ENCODE measurements around the gene PDE6A.
"Not testable (repeated sequence)": the region's sequence is repeated elsewhere in the genome, so short reads cannot be mapped to it uniquely, and the experiment has no call there.

Gene PDE6A

DNA sequence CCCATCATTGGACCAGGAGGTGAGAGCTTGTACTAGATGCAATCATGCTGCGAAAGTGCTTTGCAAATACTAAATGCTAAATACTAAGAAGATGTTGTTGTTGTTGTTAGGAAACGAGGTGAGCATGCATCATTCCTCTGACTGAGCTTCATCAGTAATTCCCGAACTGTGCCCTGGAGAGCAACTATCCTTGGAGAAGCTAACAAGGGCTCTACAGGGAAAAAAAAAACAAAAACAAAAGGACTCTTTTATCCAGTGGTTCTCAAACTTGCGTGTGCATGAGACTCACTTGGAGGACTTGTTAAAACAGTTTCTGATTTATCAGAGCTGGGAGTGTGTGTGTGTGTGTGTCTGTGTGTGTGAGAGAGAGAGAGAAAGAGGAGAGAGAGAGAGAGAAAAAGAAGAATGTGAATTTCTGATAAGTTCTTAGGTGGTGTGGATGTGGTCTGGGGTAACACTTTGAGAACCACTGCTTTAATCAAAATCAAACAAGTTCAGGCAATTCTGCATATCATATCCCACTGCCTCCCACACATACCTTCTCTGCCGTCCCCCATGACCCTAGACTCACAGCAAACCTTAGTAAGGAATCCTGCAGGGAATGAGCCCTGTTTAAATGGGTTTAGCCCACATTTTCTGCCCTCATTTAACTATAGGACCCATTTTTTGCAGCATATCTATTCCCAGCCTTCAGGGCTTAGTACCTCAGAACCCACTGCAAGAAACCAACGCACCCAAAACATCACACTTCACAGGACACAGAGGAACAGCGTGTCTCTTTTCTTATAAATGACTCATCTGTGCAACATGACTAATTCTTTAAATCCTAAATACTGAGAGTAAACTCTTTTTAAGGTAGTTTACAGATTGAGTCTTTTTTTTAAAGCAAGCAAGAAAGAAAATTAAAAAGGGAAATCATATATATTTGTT lies 48.9 kb downstream of the PDE6A start:
- DNase-seq (ENCODE audit: low read depth): no peak

DNA sequence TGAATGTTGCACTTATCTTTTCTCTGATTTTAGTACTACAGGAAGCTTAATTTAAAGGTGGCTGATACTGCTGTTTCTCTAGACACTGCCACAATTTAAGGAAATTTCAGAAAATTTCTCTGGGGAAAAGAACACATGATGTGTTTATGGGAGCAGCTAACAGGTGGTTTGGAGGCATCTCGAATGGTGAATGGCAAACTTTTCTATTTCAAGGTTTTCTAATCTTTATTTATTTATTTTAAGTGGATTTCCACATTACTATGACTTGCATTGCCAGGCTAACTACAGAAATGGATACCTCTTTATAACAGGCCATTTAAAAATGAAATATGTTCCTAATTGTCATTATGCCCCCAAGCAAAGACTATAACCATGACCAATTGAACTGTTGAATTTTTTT lies 50.4 kb downstream of the PDE6A start:
- no peak for DNase-seq (ENCODE audit: low read depth)

DNA sequence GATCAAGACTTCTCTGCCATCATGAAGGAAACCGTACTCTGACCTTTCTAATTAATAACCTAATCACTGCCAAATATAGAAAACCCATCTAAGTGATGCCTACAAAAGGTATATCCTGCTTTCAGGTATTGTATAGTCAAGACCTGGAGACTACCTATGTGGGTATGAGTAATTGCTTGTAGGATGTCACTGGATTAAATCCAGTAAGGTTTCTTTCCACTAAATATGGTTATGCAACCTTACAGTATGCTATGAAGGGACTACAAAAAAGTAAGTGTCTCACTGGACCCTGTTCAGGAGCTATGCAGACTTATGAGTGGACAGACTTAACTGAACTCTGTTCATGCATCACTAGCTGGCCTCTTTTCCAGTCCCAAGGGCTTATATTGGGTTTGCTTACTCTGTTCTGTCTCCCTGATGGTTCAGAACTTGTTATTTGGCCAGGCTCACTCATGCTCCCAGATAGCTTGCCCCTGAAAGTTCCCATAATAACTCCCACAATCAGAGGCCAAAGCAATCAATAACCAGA lies 51.1 kb downstream of the PDE6A start:
- DNase-seq (ENCODE audit: low read depth): no peak

DNA sequence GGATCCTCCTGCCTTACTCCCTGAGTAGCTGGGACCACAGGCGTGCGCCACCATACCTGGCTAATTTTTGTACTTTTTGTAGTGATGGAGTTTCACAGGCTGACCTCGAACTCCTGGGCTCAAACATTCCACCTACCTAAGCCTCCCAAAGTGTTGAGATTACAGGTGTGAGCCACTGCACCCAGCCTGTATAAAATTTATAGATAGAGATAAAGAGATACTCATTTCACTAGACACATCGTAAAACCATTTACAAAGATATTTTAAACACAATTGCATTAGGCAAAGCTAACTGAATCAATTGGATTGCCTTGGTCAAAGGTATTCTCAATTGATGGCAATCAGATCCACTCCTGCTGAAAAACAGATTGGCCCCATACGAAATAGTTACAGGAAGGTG lies 52.0 kb downstream of the PDE6A start:
- DNase-seq (ENCODE audit: low read depth): no peak

DNA sequence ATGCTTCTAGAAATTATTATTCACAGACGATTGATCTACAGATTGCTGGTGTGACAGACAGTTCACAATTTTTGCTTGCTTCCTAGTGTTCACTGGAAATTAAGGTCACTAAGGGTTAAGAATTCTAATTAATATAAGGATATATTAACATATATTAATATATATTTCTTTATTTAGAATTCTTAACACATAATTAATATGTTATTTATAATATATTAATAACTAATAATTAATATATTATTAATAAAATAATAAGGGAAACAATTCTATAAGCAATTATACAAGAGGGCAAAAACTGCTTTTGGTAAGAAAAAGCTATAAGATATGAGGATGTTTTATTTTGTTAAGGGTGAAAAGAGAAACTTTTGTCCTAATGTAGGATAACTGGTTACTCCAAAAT lies 56.3 kb downstream of the PDE6A start:
- no peak for DNase-seq (ENCODE audit: low read depth)

DNA sequence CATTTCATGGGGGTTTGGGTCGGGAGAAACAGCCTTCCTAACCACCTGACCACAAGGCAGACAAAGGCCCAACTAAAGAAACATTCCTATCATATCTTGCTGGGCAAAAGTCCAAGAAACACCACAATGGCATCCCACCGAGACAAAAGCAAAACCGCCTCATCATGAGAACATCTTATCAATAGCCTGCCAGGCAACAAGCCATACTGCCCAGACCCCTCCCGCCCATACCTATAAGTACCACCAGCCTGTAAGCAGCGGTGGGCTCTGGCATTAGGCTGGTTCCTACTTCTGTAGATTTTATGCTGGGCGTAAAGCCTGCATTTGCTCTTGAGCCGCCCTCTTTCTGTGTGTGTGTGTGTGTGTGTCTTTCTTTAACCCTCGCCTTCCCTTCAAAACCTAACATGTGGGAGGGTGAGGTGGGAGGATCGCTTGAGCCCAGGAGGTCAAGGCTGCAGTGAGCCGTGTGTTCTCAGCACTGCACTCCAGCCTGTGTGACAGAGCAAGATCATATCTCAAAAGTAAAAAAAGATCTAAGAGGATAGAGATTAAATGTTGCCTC lies 56.9 kb downstream of the PDE6A start:
- peak; percentile 52 for DNase-seq (ENCODE audit: low read depth)

DNA sequence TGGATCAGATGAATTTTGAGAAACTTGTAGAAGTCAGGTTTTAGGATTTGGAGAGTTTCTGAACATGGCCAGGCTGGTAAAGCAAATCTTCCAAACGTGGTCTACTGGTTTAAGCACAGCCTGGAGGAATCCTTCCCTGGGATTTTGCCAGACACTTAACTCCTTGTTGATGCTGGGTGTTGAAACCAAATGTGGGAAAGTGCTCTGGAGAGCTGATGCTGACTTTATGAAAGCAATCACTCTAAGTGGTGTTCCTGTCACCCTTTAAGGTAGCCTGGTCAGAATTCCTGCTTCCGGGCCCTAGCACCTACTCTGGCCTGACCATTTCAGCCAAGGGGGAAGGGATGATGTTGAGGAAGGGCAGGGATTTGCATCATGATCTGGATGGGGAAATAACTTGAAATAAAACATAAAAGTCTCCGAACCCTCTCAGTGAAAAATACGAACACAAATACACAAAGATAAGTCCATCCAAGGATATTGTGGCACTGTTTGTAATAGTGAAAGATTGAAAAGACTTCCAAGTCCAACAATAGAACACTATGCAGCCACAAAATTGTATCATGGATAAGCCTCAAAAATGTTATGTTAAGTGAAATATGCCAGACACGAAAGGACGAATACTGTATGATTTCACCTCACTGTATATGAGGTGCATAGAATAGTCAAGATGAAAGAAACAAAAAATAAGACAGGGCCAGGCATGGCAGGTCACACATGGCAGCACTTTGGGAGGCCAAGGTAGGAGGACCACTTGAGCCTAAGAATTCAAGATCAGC lies 57.7 kb downstream of the PDE6A start:
- no peak for DNase-seq (ENCODE audit: low read depth)

DNA sequence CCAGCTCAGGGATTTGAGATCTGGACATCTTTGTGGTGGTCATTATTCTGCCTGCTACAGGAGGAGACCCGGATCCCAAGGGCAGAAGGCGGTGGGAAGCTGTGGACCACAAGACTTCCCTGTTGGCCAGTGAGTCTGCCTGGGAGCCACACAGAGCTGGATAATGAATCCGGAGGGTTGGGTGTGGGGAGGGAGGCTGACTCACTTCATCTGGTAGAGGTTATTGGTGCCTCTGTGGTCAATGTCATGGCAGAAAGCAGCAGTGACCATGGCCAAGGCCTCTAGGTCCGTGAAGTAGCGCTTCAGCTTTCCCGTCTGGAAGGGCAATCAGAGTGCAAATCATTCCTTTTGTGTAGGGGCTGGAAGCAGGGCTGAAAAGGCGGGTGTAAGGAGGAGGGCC lies 58.5 kb downstream of the PDE6A start:
- DNase-seq (ENCODE audit: low read depth): no peak

DNA sequence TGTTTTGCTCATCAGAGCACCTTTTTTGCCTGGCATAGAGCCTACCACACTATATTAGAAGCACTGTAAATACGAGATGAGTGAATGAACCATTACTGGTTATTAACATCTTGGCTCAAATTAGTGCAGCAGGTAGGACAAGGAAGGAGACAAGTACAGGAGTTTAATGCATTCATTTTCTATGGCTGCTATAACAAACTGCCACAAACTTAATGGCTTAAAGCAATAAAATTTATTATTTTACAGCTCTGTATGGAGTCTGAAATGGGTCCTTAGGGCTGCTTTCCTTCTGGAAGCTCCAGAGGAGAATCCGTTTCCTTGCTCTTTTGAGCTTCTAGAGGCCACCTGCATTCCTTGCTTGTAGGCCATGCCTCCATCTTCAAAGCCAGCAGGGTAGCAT lies 59.1 kb downstream of the PDE6A start:
- DNase-seq (ENCODE audit: low read depth): no peak

DNA sequence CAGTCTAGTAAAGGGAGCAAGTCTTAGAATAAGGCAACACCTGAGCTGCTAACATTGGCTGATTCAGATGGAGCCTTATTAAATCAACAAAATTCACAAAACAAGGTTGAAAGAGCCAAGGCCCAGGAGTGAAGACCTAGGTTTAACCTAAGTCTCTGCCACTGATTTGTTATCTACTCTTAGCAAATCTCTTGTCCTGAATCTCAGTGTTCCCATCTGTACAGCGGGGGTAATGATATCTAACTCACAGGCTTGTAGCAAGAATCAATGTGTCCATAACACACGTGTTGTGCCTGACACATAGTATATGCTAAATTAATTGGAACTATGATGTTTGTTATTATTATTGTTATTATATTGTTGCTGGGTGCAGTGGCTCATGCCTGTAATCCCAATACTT lies 61.0 kb downstream of the PDE6A start:
- DNase-seq (ENCODE audit: low read depth): no peak

DNA sequence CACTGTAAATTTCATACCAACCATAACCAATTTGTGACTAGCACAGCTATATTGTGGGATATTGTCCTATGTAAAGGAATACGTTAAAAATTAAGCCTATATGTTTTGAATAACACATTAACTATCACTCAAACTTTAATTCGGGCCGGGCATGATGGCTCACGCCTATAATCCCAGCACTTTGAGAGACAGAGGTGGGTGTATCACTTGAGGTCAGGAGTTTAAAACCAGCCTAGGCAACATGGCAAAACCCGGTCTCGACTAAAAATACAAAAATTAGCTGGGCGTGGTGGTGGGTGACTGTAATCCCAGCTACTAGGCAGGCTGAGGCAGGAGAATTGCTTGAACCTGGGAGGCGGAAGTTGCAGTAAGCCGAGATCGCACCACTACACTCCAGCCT lies 62.0 kb downstream of the PDE6A start:
- DNase-seq (ENCODE audit: low read depth): not testable (repeated sequence)

DNA sequence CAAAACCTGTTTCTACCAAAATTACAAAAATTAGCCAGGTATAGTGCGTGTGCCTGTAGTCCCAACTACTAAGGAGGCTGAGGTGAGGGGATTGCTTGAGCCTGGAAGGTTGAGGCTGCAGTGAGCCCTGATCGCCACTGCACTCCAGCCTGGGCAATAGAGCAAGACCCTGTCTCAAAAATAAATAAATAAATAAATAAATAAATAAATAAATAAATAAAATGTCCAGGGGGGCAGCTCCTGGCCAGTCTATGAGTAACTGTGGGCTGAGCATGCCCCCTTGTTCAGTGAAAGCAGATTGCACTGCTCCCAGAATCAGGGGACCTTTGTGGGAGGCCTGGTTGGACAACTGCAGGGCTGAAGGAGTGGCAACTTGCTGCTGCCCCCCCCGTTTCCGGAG lies 62.7 kb downstream of the PDE6A start:
- DNase-seq (ENCODE audit: low read depth): no peak

DNA sequence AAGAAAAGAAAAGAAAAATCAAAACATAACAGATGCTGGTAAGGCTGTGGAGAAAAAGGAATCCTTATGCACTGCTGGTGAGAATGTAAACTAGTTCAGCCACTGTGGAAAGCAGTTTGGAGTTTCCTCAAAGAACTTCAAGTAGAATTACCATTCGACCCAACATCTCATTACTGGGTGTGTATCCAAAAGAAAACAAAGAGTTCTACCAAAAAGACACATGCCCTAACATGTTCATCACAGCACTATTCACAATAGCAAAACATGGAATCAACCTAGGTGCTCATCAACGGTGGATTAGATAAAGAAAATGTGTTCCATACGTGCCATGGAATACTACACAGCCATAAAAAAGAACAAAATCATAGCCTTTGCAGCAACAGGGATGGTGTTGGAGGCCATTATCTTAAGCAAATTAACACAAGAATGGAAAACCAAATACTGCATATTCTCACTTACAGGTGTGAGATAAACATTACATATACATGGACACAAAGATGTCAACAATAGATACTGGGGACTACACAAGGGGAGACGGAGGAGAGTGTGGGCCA lies 63.4 kb downstream of the PDE6A start:
- DNase-seq (ENCODE audit: low read depth): no peak

DNA sequence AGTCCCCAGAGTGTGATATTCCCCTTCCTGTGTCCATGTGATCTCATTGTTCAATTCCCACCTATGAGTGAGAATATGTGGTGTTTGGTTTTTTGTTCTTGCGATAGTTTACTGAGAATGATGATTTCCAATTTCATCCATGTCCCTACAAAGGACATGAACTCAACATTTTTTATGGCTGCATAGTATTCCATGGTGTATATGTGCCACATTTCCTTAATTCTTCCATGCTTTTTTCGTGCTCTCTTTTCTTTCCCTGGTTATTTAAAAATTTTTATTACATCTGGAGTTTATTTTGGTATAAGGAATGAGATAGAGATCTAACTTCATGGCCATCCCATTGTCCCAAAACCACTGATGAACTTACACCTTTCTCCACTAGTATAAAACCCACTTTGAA lies 65.0 kb downstream of the PDE6A start:
- DNase-seq (ENCODE audit: low read depth): not testable (repeated sequence)

DNA sequence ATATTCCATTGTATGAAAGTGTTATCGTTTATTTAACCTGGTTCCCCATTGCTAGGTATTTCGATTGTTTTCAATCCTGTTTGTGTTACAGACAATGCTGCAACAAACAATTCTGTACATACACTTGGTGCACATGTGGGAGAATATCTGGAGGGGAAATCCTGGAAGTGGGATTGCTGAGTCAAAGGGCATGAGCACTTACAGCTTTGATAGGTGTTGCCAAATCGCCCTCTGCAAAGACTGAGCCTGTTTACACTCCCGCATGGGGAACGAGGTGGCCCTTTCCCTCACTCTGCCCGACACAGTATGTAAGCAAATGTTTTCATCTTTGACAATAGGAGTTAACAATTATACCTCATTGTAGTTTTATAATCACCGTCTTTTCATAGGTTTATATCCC lies 66.2 kb downstream of the PDE6A start:
- DNase-seq (ENCODE audit: low read depth): no peak

DNA sequence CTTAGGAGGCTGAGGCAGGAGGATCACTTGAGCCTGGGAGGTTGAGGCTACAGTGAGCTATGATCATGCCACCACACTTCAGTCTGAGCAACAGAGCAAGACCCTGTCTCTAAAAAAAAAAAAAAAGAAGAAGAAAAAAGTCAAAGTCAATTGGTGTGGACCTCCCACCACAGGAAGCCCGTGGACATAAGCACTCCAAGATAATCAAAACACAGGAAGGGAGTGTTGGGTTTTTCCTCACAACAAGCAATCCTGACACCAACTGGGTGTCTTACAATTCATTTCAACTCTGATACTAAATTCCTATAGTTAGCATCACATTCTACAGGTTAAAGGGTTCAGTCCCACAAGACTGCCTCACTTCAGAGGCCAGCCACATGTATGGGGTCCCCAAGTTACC lies 70.7 kb downstream of the PDE6A start:
- peak; percentile 17 for DNase-seq (ENCODE audit: low read depth)

DNA sequence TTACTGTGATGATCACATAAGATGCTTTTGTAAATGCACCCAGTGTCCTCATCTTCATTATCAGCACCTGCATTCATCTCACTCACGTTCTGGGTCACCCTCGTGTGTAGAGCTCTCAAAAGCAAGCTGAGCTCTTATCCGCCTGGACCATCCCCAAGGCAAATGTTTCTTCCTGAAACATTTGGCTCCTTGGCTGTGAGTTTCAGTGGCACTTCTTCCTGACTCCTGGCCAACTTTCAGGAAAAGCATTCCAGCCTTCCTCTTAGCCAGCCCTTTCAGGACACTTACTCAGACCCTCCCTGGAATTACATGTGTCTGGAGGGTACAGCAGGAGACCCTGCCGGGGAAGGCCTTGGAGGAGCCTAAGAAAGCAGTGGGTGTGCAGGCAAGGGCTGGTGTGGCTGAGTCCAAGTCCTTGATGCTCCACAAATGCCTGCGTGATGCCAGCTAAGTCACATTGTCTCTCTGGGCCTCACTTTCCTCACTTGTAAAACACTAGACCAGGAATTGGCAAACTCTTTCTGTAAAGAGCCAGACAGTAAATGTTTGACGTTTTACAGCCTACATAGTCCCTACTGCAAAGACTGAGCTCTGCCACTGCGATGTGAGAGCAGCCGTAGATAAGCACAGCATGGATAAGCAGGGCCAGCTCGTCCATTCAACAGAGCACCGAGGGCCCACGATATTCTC lies 72.1 kb downstream of the PDE6A start:
- no peak for DNase-seq (ENCODE audit: low read depth)

DNA sequence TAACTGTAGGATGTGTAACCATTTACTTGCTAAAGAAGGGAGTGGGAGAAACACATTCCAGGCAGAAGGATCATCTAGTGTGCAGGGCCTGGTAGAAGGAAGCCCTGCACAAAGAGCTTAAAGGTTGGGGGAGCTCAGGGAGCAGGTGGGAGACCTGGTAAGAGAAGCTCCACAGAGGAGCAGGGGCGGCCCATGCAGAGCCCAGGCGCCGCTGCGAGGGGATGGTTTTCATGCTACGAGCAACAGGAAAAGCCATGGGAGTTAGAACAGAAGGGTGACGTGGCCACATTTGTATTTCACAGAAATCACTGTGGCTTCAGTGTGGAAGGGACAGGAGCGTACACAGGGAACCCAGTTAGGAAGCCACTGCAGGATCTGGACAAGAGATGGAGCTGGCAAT lies 73.1 kb downstream of the PDE6A start:
- no peak for DNase-seq (ENCODE audit: low read depth)

DNA sequence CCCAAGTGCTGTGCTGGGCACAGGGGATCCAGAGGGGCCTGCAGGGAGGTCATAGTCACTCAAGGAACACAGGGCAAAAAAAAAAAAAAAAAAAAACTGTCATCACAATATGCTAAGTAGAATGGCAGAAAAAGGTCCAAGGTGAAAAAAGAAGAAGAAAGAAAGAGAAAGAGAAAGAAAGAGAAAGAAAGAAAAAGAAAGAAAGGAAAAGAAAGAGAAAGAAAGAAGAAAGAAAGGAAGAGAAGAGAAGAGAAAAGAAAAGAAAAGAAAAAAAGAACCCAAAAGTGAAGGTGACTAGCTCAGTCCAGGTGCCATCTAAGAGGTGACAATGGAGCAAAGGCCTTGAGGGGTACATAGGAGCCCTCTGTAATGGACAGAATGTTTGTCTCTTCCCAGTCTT lies 73.9 kb downstream of the PDE6A start:
- no peak for DNase-seq (ENCODE audit: low read depth)

DNA sequence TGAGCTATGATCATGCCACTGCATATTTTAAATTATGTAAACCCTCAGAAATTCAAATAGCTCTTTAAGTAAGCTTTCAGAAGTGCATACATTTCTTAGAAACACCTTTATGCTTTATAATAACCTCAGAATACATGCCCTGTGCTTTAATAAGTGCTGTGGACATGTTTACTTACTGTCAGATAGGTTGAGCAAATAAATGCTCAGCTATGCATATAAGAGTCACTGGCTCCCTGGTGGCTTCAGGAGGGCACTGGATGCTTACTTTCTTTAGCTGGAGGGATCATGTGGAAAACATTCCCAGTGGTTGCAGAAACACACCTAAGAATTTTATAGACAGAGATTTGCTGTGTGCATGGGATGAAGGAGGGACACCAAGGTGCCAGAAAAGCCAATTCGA lies 74.4 kb downstream of the PDE6A start:
- DNase-seq (ENCODE audit: low read depth): no peak

DNA sequence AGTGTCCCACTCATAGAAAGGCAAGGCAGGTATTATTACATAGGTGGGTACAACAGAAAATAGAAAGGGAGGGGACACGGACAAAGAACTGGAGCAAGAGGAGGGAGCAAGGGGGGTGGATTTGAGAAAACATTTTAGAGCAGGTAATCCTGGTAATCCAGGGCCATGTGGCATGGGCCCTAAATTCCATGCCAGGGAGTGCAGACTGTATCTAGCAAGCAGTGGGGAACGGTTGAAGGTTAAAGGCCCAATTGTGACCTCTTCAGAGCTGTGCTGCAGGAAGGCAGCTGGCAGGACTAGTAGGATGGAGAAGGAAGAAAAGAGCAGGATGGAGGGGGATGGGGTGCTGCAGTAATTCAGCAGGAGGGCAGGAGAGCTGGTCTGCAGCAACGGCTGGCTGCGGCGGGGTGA lies 75.2 kb downstream of the PDE6A start:
- no peak for DNase-seq (ENCODE audit: low read depth)

DNA sequence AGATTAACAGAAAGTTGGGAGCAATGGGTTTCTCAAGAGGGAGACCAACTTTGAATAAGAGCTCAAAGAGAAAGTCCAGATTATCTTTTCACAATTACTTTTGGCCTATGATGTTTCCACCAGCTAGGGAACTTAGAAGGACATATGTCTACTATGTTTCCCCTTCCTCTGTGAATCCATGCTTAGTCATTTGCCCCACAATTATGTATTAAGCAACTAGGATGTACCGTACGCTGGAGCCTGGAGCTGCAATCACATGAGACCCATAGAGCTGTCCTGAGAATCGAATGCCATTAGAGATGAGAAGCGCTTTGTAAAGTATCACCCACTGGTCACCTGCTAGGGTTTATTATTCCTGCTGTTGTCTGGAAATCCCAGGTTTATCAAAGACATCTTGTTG lies 78.8 kb downstream of the PDE6A start:
- no peak for DNase-seq (ENCODE audit: low read depth)
